PC-9 (cell line): Measurements from ENCODE around the gene FAM53A.

Source experiments
- CTCF ChIP-seq: fragments of 200-600 bp; sonication (generic); conservative IDR thresholded peaks from 2 replicates; pipeline ENCODE4 v1.6.1; 2017; ENCODE audit warnings: mixed run types, antibody characterized with exemption, mild to moderate bottlenecking, moderate library complexity
- EZH2 ChIP-seq: fragments of 200-600 bp; sonication (generic); IDR thresholded peaks from 2 replicates; pipeline ENCODE4 v1.8.0; 2017; ENCODE audit warnings: antibody characterized with exemption, low read depth

DNA sequence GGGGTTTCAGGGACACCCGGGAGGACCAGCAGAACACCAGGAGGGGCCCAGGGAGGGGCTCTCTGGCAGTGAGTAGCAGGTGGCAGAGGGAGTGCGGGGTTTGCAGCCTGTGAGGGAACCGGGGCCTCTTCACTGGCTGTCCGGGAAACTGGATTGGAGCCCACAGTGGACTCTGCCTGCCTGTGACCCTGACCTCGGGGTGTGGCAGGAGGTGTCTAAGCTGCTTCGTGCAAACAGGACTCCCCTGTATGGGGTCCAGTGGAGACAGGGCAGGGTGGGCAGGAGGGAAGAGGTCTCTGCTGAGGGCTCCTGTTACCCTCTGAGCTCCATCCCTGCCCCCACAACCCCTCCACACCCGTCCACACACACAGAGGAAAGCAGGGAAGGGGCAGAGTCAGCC is 50.1 kb downstream of the FAM53A start:
- TF ChIP-seq CTCF (no peak), EZH2 (no peak)
